PFSK-1 (cell line): Measurements from ENCODE around the gene KAZN.

Experiments used
- FOXP2 ChIP-seq: optimal IDR thresholded peaks from 2 replicates; pipeline ENCODE3; 2011; ENCODE audit warnings: borderline replicate concordance, control low read depth, inconsistent platforms; ENCODE audit not compliant: insufficient read depth; ENCODE audit errors: extremely low read length, extremely low read depth
- POLR2AphosphoS5 ChIP-seq: IDR thresholded peaks from 2 replicates; pipeline ENCODE4 v1.6.1; 2012; ENCODE audit warnings: low read depth, mild to moderate bottlenecking, control low read depth, low read length, moderate library complexity
- SIN3A ChIP-seq: IDR thresholded peaks from 2 replicates; pipeline ENCODE4 v1.6.1; 2012; ENCODE audit warnings: mild to moderate bottlenecking, low read length, moderate library complexity, borderline replicate concordance; ENCODE audit not compliant: insufficient read depth
- TAF1 ChIP-seq: IDR thresholded peaks from 2 replicates; pipeline ENCODE4 v1.6.1; 2012; ENCODE audit warnings: low read length, control low read depth, borderline replicate concordance; ENCODE audit not compliant: insufficient read depth
- TF ChIP-seq, protein P1 (sequence below), 2 experiments: IDR thresholded peaks; 2 replicates each; pipeline versions ENCODE4 v1.6.1 to v1.8.0; 2011 to 2012; ENCODE audit warnings: low read depth in 2 of 2, low read length in 2 of 2, control low read depth in 1 of 2, inconsistent platforms in 1 of 2, mild to moderate bottlenecking in 1 of 2, moderate library complexity in 1 of 2; ENCODE audit not compliant: insufficient read depth in 1 of 2

KAZN gene

DNA sequence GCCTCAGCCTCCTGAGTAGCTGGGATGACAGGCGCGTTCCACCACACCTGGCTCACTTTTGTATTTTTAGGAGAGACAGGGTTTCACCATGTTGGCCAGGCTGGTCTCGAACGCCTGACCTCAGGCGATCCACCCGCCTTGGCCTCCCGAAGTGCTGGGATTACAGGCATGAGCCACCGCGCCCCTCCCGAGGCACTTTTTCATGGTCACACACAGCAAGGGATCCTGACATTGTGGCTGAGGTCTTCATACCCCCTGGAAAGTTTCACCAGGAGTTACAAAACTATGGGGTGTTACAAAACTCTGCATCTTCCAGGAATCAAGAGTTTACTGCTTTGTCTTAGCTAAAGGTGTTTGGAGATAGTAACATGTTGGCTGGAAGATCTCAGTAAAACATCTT, 320.8 kb downstream of the KAZN start:
- TF ChIP-seq TAF1 = no peak
- no peak for TF ChIP-seq FOXP2
- no peak for TF ChIP-seq SIN3A
- TF ChIP-seq, protein P1, sequence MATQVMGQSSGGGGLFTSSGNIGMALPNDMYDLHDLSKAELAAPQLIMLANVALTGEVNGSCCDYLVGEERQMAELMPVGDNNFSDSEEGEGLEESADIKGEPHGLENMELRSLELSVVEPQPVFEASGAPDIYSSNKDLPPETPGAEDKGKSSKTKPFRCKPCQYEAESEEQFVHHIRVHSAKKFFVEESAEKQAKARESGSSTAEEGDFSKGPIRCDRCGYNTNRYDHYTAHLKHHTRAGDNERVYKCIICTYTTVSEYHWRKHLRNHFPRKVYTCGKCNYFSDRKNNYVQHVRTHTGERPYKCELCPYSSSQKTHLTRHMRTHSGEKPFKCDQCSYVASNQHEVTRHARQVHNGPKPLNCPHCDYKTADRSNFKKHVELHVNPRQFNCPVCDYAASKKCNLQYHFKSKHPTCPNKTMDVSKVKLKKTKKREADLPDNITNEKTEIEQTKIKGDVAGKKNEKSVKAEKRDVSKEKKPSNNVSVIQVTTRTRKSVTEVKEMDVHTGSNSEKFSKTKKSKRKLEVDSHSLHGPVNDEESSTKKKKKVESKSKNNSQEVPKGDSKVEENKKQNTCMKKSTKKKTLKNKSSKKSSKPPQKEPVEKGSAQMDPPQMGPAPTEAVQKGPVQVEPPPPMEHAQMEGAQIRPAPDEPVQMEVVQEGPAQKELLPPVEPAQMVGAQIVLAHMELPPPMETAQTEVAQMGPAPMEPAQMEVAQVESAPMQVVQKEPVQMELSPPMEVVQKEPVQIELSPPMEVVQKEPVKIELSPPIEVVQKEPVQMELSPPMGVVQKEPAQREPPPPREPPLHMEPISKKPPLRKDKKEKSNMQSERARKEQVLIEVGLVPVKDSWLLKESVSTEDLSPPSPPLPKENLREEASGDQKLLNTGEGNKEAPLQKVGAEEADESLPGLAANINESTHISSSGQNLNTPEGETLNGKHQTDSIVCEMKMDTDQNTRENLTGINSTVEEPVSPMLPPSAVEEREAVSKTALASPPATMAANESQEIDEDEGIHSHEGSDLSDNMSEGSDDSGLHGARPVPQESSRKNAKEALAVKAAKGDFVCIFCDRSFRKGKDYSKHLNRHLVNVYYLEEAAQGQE (IDR thresholded peaks at IDR 0.05; ENCODE audit: insufficient read depth in 1 of 2, low read depth in 2 of 2, low read length in 2 of 2) = no peak
- TF ChIP-seq POLR2AphosphoS5 = no peak

DNA sequence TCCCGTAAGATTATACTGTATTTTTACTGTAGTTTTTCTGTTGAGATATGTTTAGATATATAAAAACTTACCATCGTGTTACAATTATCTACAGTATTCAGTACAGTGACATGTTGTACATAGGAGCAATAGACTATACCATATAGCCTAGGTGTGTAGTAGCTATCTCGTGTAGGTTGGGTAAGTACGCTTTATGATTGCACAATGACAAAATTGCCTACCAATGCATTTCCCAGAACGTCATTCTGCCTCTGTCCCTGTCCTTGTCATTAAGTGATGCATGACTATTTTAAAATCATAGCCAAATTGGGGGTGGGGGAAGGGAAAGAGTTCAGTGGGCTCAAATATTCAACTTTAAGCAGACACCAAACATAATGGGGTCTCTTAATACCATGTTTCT, 321.3 kb downstream of the KAZN start:
- TF ChIP-seq POLR2AphosphoS5 (no peak), SIN3A (no peak), TAF1 (no peak), FOXP2 (no peak)
- TF ChIP-seq, protein P1 (IDR thresholded peaks at IDR 0.05; ENCODE audit: insufficient read depth in 1 of 2, low read depth in 2 of 2, low read length in 2 of 2) = no peak

DNA sequence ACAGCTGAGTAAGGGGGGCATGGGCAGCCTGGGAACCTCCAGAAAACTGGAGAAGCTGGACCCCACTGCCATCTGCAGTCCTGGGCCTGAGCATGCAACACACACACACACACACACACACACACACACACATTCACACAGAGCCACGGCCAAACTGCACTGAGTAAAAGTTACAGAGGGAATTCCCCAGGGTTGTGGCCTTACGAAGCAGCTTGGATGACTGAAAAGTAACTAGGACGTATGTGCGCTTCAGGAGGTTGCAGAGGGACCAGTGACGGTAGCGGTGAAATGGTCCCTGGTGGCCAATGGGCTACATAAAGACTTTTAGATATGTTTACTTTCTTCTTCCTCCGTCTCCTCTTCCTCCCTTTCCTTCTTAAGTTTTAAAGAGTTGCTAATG, 322.6 kb downstream of the KAZN start:
- TF ChIP-seq, protein P1 (IDR thresholded peaks at IDR 0.05; ENCODE audit: insufficient read depth in 1 of 2, low read depth in 2 of 2, low read length in 2 of 2) = no peak

DNA sequence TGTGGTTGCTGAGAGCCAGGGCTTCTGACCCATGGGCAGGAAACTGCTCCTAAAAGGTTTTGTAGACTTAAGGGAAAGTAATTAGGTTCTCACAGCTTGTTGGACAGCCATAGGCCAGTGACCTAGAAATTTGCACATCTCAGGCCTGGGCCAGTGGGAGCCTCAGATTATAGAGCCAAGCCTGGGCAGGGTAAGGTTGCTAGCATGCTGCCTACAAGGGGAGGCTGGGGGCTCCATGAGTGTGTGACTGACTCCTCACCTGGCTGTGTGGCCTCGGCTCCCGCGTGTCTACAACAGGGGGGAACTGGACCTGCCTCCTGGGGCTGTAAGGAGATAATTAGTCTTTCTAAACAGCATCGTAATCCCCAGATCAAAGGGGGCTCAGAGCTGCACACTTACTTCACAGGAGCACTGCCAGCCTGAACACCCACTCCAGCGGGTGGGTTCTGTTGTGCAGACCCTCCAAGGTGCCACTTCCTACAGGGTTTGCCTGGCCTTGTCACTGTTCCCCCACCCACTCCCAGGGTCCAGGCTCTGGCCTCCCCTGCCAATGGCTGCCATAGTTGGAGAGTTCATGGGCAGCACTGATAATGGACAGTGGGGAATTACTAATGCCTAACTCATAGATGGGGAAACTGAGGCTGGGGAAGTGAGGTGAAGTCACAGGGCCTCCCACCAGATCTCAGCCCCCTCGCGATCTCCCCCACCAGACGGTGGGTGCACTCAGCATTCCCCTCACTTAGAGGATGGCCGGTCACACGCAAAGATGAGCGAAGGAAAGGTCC, 324.6 kb downstream of the KAZN start:
- TF ChIP-seq FOXP2 (no peak), POLR2AphosphoS5 (no peak), SIN3A (no peak)

DNA sequence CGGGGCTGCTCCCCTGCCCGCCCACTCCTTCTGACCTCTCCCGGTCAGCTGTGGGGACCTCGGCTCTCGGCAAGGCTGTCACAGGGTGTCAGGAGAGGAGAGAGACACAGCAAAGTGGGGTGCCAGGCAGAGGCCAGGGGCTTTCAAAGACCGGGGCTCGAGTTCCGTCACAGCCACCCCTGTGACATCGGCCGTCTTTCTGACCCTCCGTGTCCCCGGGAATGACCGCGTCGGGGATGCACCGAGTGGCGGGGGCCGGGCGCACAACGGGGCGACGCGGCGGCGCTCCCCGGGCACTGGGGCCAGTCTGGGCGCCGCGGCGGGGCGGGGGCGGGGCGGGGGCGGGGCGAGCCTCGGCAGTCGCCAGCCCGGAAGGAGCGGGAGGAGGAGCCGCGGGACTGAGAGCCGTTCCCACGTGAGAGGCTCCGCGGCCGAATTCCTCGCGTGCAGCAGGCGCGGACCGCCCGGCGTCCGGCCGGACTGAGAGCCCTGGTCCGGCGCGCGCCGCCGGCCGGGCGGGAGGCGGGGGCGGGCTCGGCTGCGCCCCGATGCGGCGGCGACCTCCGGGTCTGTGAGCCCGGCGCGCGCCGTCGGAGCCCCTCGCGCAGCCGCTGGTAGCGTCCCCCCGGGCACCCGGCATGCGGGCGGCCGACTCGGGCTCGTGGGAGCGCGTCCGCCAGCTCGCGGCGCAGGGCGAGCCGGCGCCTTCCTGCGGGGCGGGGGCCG, 325.4 kb downstream of the KAZN start:
- TF ChIP-seq POLR2AphosphoS5 = no peak
- TF ChIP-seq FOXP2 = no peak
- TF ChIP-seq, protein P1 (IDR thresholded peaks at IDR 0.05; ENCODE audit: insufficient read depth in 1 of 2, low read depth in 2 of 2, low read length in 2 of 2) = no peak
- no peak for TF ChIP-seq TAF1
- no peak for TF ChIP-seq SIN3A
